H1 (cell line): ENCODE results near the gene NR1D2. TPM values are rescaled to one million over a fixed set of nuclear protein-coding genes. Genes with fewer than 3 reads are reported as not detected.

Experiments
- CTCF ChIA-PET: fragments of 300-600 bp; sonication (Branson Sonifier 250); formaldehyde crosslinking; loops from one replicate; lab custom pipeline; 2021; ENCODE audit not compliant: partially characterized antibody; lab: Charles Lee
- POLR2A ChIA-PET: fragments of 300-600 bp; sonication (Branson Sonifier 250); formaldehyde crosslinking; loops from one replicate; lab custom pipeline; 2021; ENCODE audit warnings: inconsistent platforms; ENCODE audit not compliant: partially characterized antibody; lab: Charles Lee
- DNase-seq, 2 experiments: peaks; one replicate each; pipeline versions ENCODE4 v3.0.0 to v3.0.0-alpha.2; 2010 to 2022; ENCODE audit warnings: low spot score in 2 of 2, low read depth in 1 of 2, mixed read lengths in 1 of 2
- FAIRE-seq: peaks from 2 replicates; lab custom pipeline; 2011; peaks lifted over from hg19 to GRCh38; lab: Jason Lieb, UNC
- H2AFZ ChIP-seq: 2 replicates; pipeline ENCODE4 v1.8.1; 2012; ENCODE audit warnings: low read length, inconsistent platforms
- H2AK5ac ChIP-seq: 2 replicates; pipeline ENCODE4 v1.6.1; 2013; ENCODE audit warnings: low read depth, low read length
- H2BK120ac ChIP-seq: replicated peaks from 2 replicates; pipeline ENCODE3; 2013; ENCODE audit warnings: low read depth, low read length, inconsistent platforms
- H2BK12ac ChIP-seq: 2 replicates; pipeline ENCODE4 v1.6.1; 2013; ENCODE audit warnings: low read depth, low read length
- H2BK15ac ChIP-seq: 2 replicates; pipeline ENCODE4 v1.6.1; 2013; ENCODE audit warnings: low read length
- H2BK20ac ChIP-seq: 2 replicates; pipeline ENCODE4 v1.6.1; 2013; ENCODE audit warnings: low read length
- H2BK5ac ChIP-seq: 2 replicates; pipeline ENCODE4 v1.6.1; 2013; ENCODE audit warnings: low read depth, low read length
- H3K14ac ChIP-seq: 2 replicates; pipeline ENCODE4 v1.6.1; 2013; ENCODE audit warnings: inconsistent platforms; ENCODE audit not compliant: insufficient read length
- H3K18ac ChIP-seq: 2 replicates; pipeline ENCODE4 v1.6.1; 2013; ENCODE audit warnings: low read length; ENCODE audit errors: extremely low read depth
- H3K23ac ChIP-seq: 2 replicates; pipeline ENCODE4 v1.6.1; 2013; ENCODE audit warnings: inconsistent platforms; ENCODE audit not compliant: insufficient read length
- H3K23me2 ChIP-seq: 2 replicates; pipeline ENCODE4 v1.6.1; 2013; ENCODE audit warnings: low read depth, low read length
- H3K27ac ChIP-seq: 2 replicates; pipeline ENCODE4 v1.6.1; 2011; ENCODE audit warnings: low read depth, low read length, inconsistent platforms
- H3K27me3 ChIP-seq, 4 experiments: replicated peaks in 1 of 4; 1 replicate in 1 of 4; 2 replicates in 3 of 4; pipeline versions ENCODE4 v1.6.1 to v1.8.1; 2011 to 2013; ENCODE audit warnings: low read length in 3 of 4, mild to moderate bottlenecking in 3 of 4, inconsistent platforms in 2 of 4, mixed read lengths in 2 of 4, moderate library complexity in 1 of 4; ENCODE audit not compliant: control insufficient read depth in 3 of 4, insufficient read depth in 3 of 4; ENCODE audit errors: extremely low read depth in 1 of 4
- H3K36me3 ChIP-seq, 4 experiments: 2 replicates each; pipeline versions ENCODE4 v1.6.1 to v1.8.1; 2011 to 2013; ENCODE audit warnings: mild to moderate bottlenecking in 4 of 4, low read length in 3 of 4, moderate library complexity in 2 of 4, control low read depth in 1 of 4, inconsistent platforms in 1 of 4; ENCODE audit not compliant: insufficient read depth in 4 of 4, control insufficient read depth in 2 of 4
- H3K4ac ChIP-seq: replicated peaks from 2 replicates; pipeline ENCODE3; 2013; ENCODE audit warnings: low read length, low read depth, mixed read lengths, inconsistent platforms; ENCODE audit not compliant: insufficient read length
- H3K4me1 ChIP-seq, 4 experiments: replicated peaks in 1 of 4; 1 replicate in 1 of 4; 2 replicates in 3 of 4; pipeline versions ENCODE4 v1.6.1 to v1.8.1; 2011 to 2013; ENCODE audit warnings: low read length in 3 of 4, inconsistent platforms in 2 of 4, mixed read lengths in 1 of 4; ENCODE audit not compliant: insufficient read depth in 4 of 4, control insufficient read depth in 3 of 4
- H3K4me2 ChIP-seq, 2 experiments: 2 replicates each; pipeline versions ENCODE4 v1.6.1 to v1.8.1; 2011 to 2013; ENCODE audit warnings: low read depth in 2 of 2, low read length in 2 of 2, control low read depth in 1 of 2, inconsistent platforms in 1 of 2, mild to moderate bottlenecking in 1 of 2; ENCODE audit not compliant: insufficient read depth in 1 of 2
- H3K4me3 ChIP-seq, 4 experiments: fragments of 200-600, 300-600 bp in 1 of 4; sonication (generic), shearing (Covaris generic), sonication (Bioruptor Twin) in 1 of 4; 2 replicates each; pipeline versions ENCODE4 v1.5.1 to v1.8.1; 2011 to 2016; ENCODE audit warnings: low read length in 4 of 4, low read depth in 3 of 4, control low read depth in 2 of 4, inconsistent platforms in 2 of 4, mild to moderate bottlenecking in 2 of 4, mixed read lengths in 1 of 4, moderate library complexity in 1 of 4; ENCODE audit not compliant: insufficient read depth in 2 of 4; ENCODE audit errors: extremely low read depth in 1 of 4
- H3K56ac ChIP-seq: replicated peaks from 2 replicates; pipeline ENCODE3; 2013; ENCODE audit warnings: low read depth, mild to moderate bottlenecking, mixed read lengths, low read length, inconsistent platforms; ENCODE audit not compliant: insufficient read length
- H3K79me1 ChIP-seq: 2 replicates; pipeline ENCODE4 v1.6.1; 2013; ENCODE audit warnings: low read depth, low read length, control low read depth
- H3K79me2 ChIP-seq, 2 experiments: 2 replicates each; pipeline versions ENCODE4 v1.6.1 to v1.8.1; 2012 to 2013; ENCODE audit warnings: low read length in 2 of 2, mild to moderate bottlenecking in 2 of 2, inconsistent platforms in 1 of 2; ENCODE audit not compliant: insufficient read depth in 2 of 2, control insufficient read depth in 1 of 2
- H3K9ac ChIP-seq, 4 experiments: replicated peaks in 1 of 4; 1 replicate in 1 of 4; 2 replicates in 3 of 4; pipeline versions ENCODE4 v1.6.1 to v1.8.1; 2011 to 2013; ENCODE audit warnings: low read depth in 3 of 4, low read length in 3 of 4, control low read depth in 2 of 4, mild to moderate bottlenecking in 2 of 4, moderate library complexity in 2 of 4, inconsistent platforms in 1 of 4; ENCODE audit errors: extremely low read depth in 1 of 4
- H3K9me3 ChIP-seq, 2 experiments: 2 replicates each; pipeline versions ENCODE4 v1.6.1 to v1.8.1; 2012 to 2013; ENCODE audit warnings: mild to moderate bottlenecking in 2 of 2, moderate library complexity in 2 of 2, control low read depth in 1 of 2, inconsistent platforms in 1 of 2, low read depth in 1 of 2, low read length in 1 of 2, mixed read lengths in 1 of 2; ENCODE audit not compliant: insufficient read depth in 2 of 2
- H4K20me1 ChIP-seq, 2 experiments: replicated peaks in 1 of 2; 2 replicates each; pipeline versions ENCODE3 to v1.8.1; 2011 to 2013; ENCODE audit warnings: inconsistent platforms in 2 of 2, low read length in 2 of 2, mild to moderate bottlenecking in 1 of 2; ENCODE audit not compliant: insufficient read depth in 2 of 2, control insufficient read depth in 1 of 2
- H4K5ac ChIP-seq: 2 replicates; pipeline ENCODE4 v1.6.1; 2013; ENCODE audit warnings: low read length, low read depth, mixed read lengths, inconsistent platforms; ENCODE audit not compliant: insufficient read length
- H4K8ac ChIP-seq: 2 replicates; pipeline ENCODE4 v1.8.0; 2013; ENCODE audit warnings: mild to moderate bottlenecking, moderate library complexity, low read length, inconsistent platforms; ENCODE audit not compliant: insufficient read depth; ENCODE audit errors: extremely low read depth
- H4K91ac ChIP-seq: replicated peaks from 2 replicates; pipeline ENCODE3; 2013; ENCODE audit warnings: low read length, mixed read lengths, inconsistent platforms; ENCODE audit not compliant: insufficient read length
- ATF3 ChIP-seq: IDR thresholded peaks from 2 replicates; pipeline ENCODE4 v1.6.1; 2011; ENCODE audit warnings: low read depth, mild to moderate bottlenecking, low read length; ENCODE audit not compliant: insufficient read depth
- CTCF ChIP-seq, 3 experiments: IDR thresholded peaks; 1 replicate in 2 of 3; 2 replicates in 1 of 3; pipeline versions ENCODE4 v1.5.1 to v1.6.1; 2011; ENCODE audit warnings: low read length in 3 of 3, mild to moderate bottlenecking in 3 of 3, inconsistent platforms in 2 of 3, low read depth in 1 of 3, moderate library complexity in 1 of 3; ENCODE audit not compliant: insufficient read depth in 1 of 3; ENCODE audit errors: control extremely low read depth in 1 of 3
- E2F6 ChIP-seq: IDR thresholded peaks from 2 replicates; pipeline ENCODE4 v1.6.1; 2012; ENCODE audit warnings: inconsistent platforms
- EP300 ChIP-seq, 2 experiments: IDR thresholded peaks; 1 replicate in 1 of 2; 2 replicates in 1 of 2; pipeline ENCODE4 v1.6.1; 2011 to 2012; ENCODE audit warnings: low read depth in 2 of 2, low read length in 2 of 2, mild to moderate bottlenecking in 2 of 2, borderline replicate concordance in 1 of 2, inconsistent platforms in 1 of 2, moderate library complexity in 1 of 2
- PHF8 ChIP-seq: fragments of 200-600 bp; sonication (generic); conservative IDR thresholded peaks from 2 replicates; pipeline ENCODE4 v1.7.1; 2012; ENCODE audit warnings: low read depth, mild to moderate bottlenecking, inconsistent platforms, low read length, moderate library complexity
- TAF1 ChIP-seq: IDR thresholded peaks from 2 replicates; pipeline ENCODE4 v1.6.1; 2011; ENCODE audit warnings: mild to moderate bottlenecking, low read depth, low read length
- WGBS, 2 experiments: shearing (Covaris generic) in 1 of 2; methylation state at CpG; one replicate each; pipeline versions ENCODE4 v1.1.6 to v1.1.7; 2013 to 2015; ENCODE audit warnings: low lambda C conversion rate in 2 of 2, mixed read lengths in 2 of 2, inconsistent platforms in 1 of 2, low coverage in 1 of 2, missing lambda C conversion rate in 1 of 2; ENCODE audit not compliant: insufficient replicate concordance in 2 of 2, insufficient coverage in 1 of 2, insufficient read length in 1 of 2; ENCODE audit errors: extremely low coverage in 1 of 2, missing lambda C conversion rate in 1 of 2; 5-methylcytosine and 5-hydroxymethylcytosine counted together
- polyA plus RNA-seq, 7 experiments: library from polyadenylated mRNA; depleted of rRNA in 3 of 7; stranded (reverse) in 5 of 7; unstranded in 2 of 7; fragments of >200 nt in 5 of 7; fragments of 200-250 nt in 2 of 7; gene quantifications; 1 replicate in 5 of 7; 2 replicates in 1 of 7; 4 replicates in 1 of 7; pipeline versions ENCODE4 v1.2.1 to v1.2.3, GENCODE V29; 2011 to 2013; ENCODE audit warnings: missing spikeins in 2 of 7, mixed read lengths in 2 of 7
- total RNA-seq: library from RNA; stranded (reverse); fragmentation: NEBNext Ultra II Directional; extraction: Animal tissue kit (Norgen Biotek cat#: 25700); gene quantifications from 2 replicates; pipeline ENCODE4 v1.2.1, GENCODE V29; 2021

NR1D2 gene
- total and polyA plus RNA-seq, 2 of the 8 experiments (the other 6 are each of a cell fraction or from before 2014, with no cell fraction given), result 5.9 to 21.7 TPM

GRCh38 chr3:23916886-23917678 is 28.0 kb upstream of the NR1D2 start, which contains the start of the genes NKIRAS1 and RPL15:
Gene NKIRAS1 (minus strand): TSS chr3:23916990. CDS start chr3:23910904, 6,086 bp downstream.
Gene RPL15 (plus strand): TSS chr3:23917132. CDS start chr3:23917860, 728 bp downstream.
- DNase-seq (peak; percentile 92 to 93), FAIRE-seq (peak; percentile 55)
- peak within 1 kb of the TSS; percentile 89 for H3K18ac ChIP-seq
- peak within 1 kb of the TSS; percentile 85 for H3K56ac ChIP-seq
- no peaks in the 10 kb centered on the region for H3K9me3 ChIP-seq
- H3K9ac ChIP-seq, result peak within 1 kb of the TSS; percentile 95 to 99 (median 98)
- H2AFZ ChIP-seq, result no peak within 1 kb of the TSS; the same call in 1 of the 2 replicates
- H4K91ac ChIP-seq, result peak within 1 kb of the TSS; percentile 96
- peak within 1 kb of the TSS; percentile 88 for H3K14ac ChIP-seq
- peak within 1 kb of the TSS; percentile 93 to 98 for H3K4me2 ChIP-seq
- peak within 1 kb of the TSS; percentile 87 for H2AK5ac ChIP-seq
- H4K8ac ChIP-seq, result peak within 1 kb of the TSS; percentile 100
- 1% methylated on average over 56 of the region's 64 CpGs; no CpG with 5 or more reads in 1 of the 2 experiments for WGBS, 2 experiments
- H2BK15ac ChIP-seq, result no peak within 1 kb of the TSS
- peaks cover 17% of the 10 kb centered on the region for H3K23me2 ChIP-seq
- H3K27me3 ChIP-seq, result no peaks in the 10 kb centered on the region; a peak in 1 of 7 replicates
- no peaks in the 10 kb centered on the region for H3K79me1 ChIP-seq
- H4K20me1 ChIP-seq, result peaks cover 9 to 14% of the 10 kb centered on the region in 2 experiments
- H2BK120ac ChIP-seq, result peak within 1 kb of the TSS; percentile 40
- peaks cover 15 to 36% (median 22%) of the 10 kb centered on the region in 4 experiments for H3K36me3 ChIP-seq
- peak within 1 kb of the TSS; percentile 96 for H3K27ac ChIP-seq
- H3K4ac ChIP-seq, result peak within 1 kb of the TSS; percentile 99
- 0 out of 2 replicates have a peak within 1 kb of the TSS, but pooled peaks have one; percentile 29 for H2BK12ac ChIP-seq
- H3K4me3 ChIP-seq, result peak within 1 kb of the TSS; percentile 86 to 99 (median 92)
- no peak within 1 kb of the TSS for H3K23ac ChIP-seq
- CTCF ChIA-PET, result interaction anchor here (0.9 to 3.5 kb wide), 9 partner anchors 10 to 85 kb away, joined by 3 to 21 read pairs (median 4); no protein-coding TSS in a partner anchor
- POLR2A ChIA-PET, result interaction anchor here (0.6 to 11.5 kb wide), 88 partner anchors 8 to 791 kb away, joined by 3 to 363 read pairs (median 4); partner anchors contain the start of gene NR1D2
- peaks cover 5 to 8% (median 6%) of the 10 kb centered on the region in 4 experiments; a peak in 5 of 7 replicates for H3K4me1 ChIP-seq
- peaks cover 0 to 56% of the 10 kb centered on the region in 2 experiments; a peak in 3 of 4 replicates for H3K79me2 ChIP-seq
- peak within 1 kb of the TSS; percentile 96 for H4K5ac ChIP-seq
- H2BK5ac ChIP-seq, result peak within 1 kb of the TSS; percentile 97
- H2BK20ac ChIP-seq, result no peak within 1 kb of the TSS
- TF ChIP-seq CTCF (IDR thresholded peaks at IDR 0.05; ENCODE audit: control extremely low read depth in 1 of 3, insufficient read depth in 1 of 3, low read depth in 1 of 3, low read length in 3 of 3) (peak in 1 of 3 experiments; percentile 27; a peak in 1 of 4 replicates), EP300 (IDR thresholded peaks at IDR 0.05; ENCODE audit: borderline replicate concordance in 1 of 2, low read depth in 2 of 2, low read length in 2 of 2) (no peak; a peak in 1 of 3 replicates), TAF1 (peak; percentile 100), E2F6 (peak; percentile 51), ATF3 (no peak), PHF8 (peak; percentile 98)
